ENCODE data around the gene SCN11A.

The SCN11A gene

DNA sequence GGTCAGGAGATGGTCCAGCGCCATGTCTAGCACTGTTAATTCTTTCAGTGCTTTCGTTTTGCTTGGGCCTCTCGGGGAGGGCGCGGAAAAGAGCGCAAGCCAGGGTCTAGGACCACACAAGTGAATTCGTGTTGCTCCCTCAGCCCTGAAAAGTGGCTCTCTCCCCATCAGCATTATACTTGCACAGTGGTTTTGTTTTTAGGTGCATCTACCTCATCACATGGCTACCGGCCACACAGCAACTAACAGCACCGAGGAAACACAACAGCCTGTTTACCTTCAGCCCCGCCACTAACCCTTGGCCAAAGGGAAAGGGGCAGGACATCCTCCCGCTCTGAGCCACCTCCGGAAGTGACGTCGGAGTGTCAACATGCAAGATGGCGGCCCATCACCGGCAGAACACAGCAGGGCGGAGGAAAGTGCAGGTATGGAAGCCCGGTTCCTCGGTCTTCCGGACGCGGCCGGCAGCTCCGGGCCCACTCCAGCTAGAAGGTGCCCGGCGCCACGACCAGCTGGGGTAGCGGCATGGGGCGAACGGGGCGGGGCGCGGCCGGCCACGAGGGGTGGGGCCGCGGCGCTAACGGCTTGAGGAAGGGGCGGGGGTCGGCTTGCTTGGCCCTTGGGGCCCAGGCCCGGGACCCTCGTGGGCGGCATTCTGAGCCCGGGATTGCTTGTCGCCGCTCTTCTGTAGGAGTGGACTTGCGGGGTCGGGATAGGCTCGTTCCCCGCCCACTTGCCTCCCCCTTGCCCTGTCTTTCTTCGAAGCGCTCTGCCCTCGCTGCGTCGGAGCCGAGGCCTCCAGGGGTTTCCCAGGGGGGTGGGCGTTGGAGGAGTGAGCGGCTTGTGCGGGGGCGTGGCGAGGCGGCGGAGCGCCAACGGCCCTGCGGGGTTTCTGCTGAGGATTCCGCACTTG lies at the start of gene SCN11A, which contains the start of gene WDR48:
SCN11A (minus strand) TSS at position 296 of the 913 bp plus-strand sequence. CDS start 101,582 bp downstream, outside the sequence.
WDR48 (plus strand) TSS at position 368 of the 913 bp plus-strand sequence; CDS start at position 378, 10 bp downstream.
- peak; percentile 57 for DNase-seq (ENCODE audit: low spot score)
- FAIRE-seq, result no peak

DNA sequence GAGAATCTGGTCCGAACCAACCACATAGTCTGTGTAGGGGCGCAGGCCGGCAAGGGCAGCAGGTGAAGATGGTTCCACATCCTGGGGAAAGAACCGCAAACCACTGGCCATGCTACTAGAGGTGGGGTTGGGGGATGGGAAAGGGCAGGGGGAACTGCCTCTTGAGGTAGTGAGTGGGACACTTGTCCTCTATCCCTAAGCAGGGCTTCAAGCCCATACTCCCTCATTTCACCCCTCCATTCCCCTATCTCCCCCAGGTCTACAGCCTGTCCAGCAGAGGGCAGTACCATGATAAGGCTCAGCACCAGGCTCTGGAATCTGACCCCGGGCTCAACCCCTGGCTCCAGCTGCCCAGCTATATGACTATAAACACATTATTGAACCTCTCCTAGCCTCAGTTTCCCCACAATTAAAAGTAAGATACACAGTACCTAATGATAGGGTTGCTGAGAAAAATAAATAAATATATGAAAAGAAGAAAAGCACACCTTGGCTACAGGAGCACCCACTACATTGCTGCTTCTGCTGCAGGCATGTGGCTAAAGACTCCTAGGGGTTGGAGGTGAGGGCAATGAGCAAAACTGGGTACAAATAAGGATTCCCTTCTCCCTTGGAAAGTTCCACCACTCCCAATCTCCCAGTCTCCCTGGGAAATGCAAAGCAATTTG lies 49.4 kb upstream of the SCN11A start:
- FAIRE-seq, result no peak
- DNase-seq (ENCODE audit: low spot score), result peak; percentile 11

DNA sequence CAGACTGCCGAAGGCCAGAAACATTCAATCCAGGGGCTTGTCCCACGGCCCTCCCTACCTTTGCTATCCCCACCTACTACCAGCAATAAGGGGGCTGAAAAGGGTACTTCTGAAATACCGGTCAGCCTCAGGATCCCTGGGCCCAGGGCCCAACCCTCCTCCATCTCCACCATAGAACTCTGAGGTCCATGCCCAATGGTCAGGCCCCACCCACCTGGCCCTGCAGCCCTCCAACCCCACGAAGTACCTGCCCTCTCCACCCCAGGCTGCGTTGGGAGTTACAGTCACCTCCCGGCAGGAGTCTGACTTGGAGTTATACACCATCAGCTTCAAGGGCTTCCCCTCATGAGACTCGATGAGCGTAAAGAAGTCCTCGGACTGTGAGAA lies 48.7 kb upstream of the SCN11A start:
- no peak for FAIRE-seq

DNA sequence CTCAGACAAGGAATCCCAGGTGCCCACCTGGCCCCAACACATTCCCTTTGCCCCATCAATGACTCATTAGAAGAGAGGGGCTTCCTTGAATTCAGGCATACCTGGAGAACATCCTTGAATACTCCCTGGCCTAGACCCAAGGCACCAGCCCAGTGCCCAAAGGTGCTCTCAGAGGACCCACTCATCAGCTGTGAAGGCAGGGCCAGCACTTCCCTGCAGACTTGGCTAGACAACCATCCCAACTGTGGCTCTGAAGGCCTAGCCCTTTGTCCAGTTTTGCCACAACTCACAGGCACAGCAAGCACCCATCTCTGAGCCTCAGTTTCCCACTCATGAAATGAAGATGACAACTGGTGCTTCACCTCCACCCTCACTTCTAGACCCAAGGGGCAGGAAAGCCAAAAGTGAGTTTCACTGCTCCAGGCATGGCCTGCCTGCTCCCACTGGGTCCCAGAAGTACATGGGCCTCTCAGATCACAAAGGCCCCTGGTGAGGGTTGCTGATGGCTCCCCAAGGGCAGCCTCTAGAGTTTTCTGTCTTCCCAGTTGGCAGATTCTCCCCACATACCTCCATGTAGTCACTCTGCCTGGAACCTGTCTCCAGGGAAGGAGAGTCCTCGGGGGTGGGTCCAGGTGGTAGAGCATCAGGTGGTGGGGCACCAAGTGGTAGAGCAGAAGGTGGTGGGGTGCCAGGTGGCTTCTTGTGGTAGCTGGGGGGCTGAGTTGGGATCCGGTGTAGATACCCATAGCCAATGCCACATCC lies 48.2 kb upstream of the SCN11A start:
- FAIRE-seq (no peak), DNase-seq (ENCODE audit: low spot score) (no peak)

More for the DNA sequence above, 48.7 kb upstream of the SCN11A start:
- DNase-seq (ENCODE audit: low spot score), result no peak

GRCh38 chr3:39099242-39099641 lies 47.5 kb upstream of the SCN11A start:
- FAIRE-seq (no peak), DNase-seq (ENCODE audit: low spot score) (no peak)

DNA sequence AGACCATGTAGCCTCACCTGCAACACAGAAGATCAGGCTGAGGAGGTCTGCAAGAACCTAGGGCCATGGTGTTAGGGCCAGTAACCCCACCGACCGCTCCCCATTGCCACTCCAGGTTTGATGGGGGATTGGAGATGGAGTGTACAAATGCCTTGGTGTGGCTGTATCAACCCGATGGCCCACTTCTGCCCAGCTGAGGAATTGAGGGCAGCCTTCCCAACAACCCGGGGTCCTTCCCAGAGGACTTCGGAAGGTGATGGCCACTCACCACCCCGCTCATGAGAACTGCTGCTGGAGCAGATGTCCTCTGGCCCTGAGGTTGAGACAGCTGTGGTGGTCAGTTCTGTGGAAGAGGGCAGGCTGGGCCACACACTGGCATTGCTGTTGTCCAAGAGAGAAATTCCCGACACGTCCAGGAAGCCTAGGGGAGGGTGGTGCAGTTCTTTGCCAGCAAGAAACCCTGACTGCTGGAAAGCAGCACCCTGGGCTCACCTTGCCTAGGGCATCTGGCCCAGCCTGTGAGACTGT lies 46.8 kb upstream of the SCN11A start:
- no peak for DNase-seq (ENCODE audit: low spot score)
- no peak for FAIRE-seq

DNA sequence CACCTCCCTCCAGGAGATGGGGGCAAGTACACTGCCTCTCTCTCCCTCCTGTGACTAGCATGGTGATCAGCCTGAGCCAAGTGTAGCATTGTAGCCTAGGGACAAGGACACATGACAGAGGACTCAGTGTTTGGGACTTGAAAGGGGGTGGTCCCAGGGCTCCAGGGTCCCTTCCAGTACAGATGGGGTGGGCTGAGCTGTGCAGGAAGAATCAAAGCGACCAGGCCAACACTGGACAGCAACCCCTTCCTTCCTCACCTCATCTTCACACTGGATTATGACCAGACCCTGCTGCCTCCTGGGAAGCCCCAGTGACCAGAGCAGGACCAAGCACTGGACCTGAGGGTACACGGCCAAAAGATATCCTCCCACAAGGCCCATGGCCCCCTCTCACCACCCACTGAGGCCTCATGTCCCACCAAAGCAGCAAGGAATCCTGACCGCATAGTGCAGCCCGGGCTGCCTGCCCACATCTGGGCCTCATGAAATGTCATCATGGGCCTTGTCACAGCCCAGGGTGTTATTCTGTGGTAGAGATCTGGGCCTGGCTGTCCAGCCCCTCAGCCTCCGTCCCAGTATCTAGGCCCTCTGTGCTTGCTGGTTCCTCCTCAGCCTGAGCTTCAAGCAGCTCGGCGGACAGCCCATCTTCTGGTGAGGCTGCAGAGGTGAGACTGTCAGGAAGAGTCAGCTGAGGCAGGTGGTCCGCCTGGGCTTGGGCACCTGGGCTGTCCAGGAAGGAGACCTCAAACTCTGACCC lies 46.1 kb upstream of the SCN11A start:
- no peak for DNase-seq (ENCODE audit: low spot score)
- FAIRE-seq, result no peak

DNA sequence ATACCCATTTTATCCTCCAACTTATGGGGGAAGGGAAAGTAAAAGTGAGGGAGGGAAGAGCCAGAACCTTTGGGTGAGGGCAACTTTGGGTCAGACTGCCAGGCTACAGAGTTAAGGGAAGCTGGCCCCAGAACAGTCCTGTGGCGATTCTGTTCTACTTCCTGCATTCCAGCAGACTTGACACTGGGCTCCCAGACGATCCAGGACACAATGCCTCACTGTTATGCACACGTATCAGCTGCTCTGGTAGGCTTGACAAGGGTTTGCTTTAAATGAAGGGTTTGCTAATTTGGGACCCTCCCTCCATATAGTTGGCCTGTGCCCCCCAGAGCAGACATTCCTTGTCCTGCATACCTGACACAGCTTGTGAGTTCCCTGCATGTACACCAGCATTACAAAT lies 45.0 kb upstream of the SCN11A start:
- DNase-seq (ENCODE audit: low spot score) (no peak), FAIRE-seq (no peak)

DNA sequence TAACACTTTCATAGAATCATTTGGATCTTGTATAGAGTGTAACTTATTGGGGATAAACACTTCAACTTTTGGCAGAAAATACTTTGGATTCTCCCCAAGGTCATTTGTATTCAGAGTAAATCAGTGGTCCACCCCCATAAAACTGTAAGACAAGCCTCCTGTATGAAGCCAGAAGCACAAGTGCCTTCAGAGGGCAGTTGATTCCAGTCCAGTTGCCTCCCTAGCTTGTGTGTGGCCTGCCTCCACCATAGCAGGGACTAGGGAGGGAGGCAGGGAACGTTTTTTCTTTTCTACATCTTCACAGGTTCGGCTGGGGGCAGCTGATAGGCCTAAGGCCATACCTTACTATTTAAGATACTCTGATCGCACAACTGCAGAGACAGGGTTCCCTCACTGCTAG lies 44.0 kb upstream of the SCN11A start:
- FAIRE-seq, result no peak
- DNase-seq (ENCODE audit: low spot score), result no peak

GRCh38 chr3:39094851-39095677 lies 43.3 kb upstream of the SCN11A start:
- DNase-seq (ENCODE audit: low spot score) (no peak), FAIRE-seq (no peak)

- no peak for DNase-seq (ENCODE audit: low spot score)
- FAIRE-seq, result no peak
These were observed 39.2 kb upstream of the SCN11A start for GRCh38 chr3:39090922-39091321.

GRCh38 chr3:39088889-39089288 lies 37.1 kb upstream of the SCN11A start:
- FAIRE-seq (no peak), DNase-seq (ENCODE audit: low spot score) (no peak)

DNA sequence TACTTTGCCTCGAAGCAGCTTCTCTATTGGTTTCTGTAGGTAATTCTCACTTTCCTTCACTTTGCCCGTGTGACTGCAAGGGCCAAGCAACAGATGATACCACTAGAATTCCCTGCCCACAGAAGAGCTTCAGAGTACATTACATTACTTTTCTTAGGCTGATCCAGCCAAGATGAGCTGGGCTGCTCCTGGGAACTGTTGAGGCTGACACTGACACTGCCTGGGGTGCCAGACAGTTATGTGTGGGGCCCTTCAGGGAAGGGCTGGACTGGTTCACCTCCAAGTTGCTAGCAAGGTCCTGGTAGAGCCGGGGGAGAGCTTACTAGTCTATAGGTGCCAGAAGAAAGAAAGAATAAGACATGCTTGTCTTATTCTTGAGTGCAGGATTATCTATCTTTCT lies 36.7 kb upstream of the SCN11A start:
- FAIRE-seq, result no peak

GRCh38 chr3:39086144-39086543 lies 34.4 kb upstream of the SCN11A start:
- DNase-seq (ENCODE audit: low spot score) (no peak), FAIRE-seq (no peak)

More for the DNA sequence above, 36.7 kb upstream of the SCN11A start:
- no peak for DNase-seq (ENCODE audit: low spot score)

DNA sequence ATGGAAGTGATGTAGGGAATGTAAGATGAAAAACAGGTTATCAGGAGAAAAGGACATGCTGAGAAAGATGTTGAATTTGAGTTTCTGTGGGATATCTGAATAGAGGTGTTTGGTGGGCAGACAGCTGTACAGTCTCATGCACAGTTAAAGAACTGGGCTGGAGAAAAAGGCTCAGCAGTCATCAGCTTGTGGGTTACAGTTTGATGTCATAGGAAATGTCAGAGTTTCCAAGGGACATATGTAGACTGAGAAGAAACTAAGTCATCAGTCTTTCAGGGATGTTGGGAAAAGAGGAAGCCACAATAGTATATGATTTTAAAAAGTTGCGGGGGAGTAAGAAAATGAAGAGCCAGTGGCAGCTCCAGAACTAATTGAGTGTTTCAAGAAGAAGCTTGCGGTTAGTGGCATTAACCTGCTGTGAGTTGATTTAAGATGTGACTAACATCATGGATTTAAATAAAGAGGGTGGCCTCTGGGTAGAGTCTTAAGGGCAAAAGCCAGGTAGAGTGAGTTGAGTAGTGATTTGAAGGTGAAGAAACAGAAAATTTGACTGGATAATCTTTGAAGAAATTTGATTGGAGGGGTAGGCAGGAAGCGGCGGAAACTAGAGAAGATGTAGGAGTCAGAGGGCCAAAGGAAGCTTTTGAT lies 31.0 kb upstream of the SCN11A start:
- FAIRE-seq (no peak), DNase-seq (ENCODE audit: low spot score) (no peak)

GRCh38 chr3:39080026-39080425 lies 28.3 kb upstream of the SCN11A start:
- FAIRE-seq (no peak), DNase-seq (ENCODE audit: low spot score) (no peak)

DNA sequence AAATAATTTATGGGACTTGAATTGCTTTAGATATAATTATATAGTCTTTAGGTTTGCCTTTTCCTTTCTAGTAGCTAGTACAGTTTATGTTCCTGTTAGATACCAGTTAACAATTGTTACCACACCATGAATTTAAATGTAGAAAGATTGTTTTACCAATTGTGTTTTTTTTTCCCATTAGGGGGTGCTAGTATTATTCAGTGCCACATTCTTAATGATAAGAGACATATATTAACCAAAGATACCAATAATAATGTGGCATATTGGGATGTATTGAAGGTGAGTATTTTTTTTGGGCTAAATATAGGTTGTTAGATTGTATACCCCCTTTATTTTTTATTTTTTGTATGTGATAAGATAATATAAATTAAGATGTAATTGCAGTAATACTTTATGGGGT lies 27.8 kb upstream of the SCN11A start:
- FAIRE-seq (no peak), DNase-seq (ENCODE audit: low spot score) (no peak)

- no peak for FAIRE-seq
These were observed 24.2 kb upstream of the SCN11A start for GRCh38 chr3:39075910-39076309.

GRCh38 chr3:39068556-39068955 lies 16.8 kb upstream of the SCN11A start:
- DNase-seq (ENCODE audit: low spot score) (no peak), FAIRE-seq (no peak)

More at GRCh38 chr3:39075910-39076309, 24.2 kb upstream of the SCN11A start:
- no peak for DNase-seq (ENCODE audit: low spot score)
